ENCODE data around the gene TXNRD1.

TXNRD1 gene

DNA sequence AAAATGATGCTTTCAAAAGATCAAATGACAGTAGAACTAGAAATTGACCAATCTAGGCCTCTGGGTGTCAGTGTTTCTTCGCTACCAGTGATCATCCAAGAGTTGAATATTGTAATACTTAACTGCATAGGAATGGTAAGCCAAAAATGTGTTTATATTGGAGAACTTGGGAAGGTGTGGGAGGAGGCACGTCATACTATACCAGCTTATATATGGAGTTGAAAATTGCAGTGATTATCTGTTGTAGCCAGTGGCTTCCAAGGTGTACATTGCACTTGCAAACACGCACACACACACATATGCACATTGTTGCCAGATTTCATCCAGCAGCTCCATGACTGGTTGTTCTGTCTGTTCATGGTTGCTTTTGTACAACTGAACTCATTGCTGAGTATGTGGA lies 124.1 kb downstream of the TXNRD1 start:
- Mint-ChIP-seq H3K27ac (no peak overlapping the region), H3K4me3 (no peak overlapping the region), H3K4me1 (no peaks in the 10 kb centered on the region), H3K36me3 (peaks cover 26% of the 10 kb centered on the region), H3K9me3 (no peaks in the 10 kb centered on the region), H3K27me3 (no peaks in the 10 kb centered on the region)
- DNase-seq (ENCODE audit: low spot score in 2 of 2) (no peak), ATAC-seq (ENCODE audit: low read depth) (no peak)

GRCh38 chr12:104340177-104340576 lies 124.6 kb downstream of the TXNRD1 start:
- DNase-seq (ENCODE audit: low spot score in 2 of 2) (no peak), ATAC-seq (ENCODE audit: low read depth) (no peak)
- Mint-ChIP-seq H3K36me3 (peaks cover 25% of the 10 kb centered on the region), H3K27ac (no peak overlapping the region), H3K9me3 (no peaks in the 10 kb centered on the region), H3K4me1 (no peaks in the 10 kb centered on the region), H3K27me3 (no peaks in the 10 kb centered on the region), H3K4me3 (no peak overlapping the region)

DNA sequence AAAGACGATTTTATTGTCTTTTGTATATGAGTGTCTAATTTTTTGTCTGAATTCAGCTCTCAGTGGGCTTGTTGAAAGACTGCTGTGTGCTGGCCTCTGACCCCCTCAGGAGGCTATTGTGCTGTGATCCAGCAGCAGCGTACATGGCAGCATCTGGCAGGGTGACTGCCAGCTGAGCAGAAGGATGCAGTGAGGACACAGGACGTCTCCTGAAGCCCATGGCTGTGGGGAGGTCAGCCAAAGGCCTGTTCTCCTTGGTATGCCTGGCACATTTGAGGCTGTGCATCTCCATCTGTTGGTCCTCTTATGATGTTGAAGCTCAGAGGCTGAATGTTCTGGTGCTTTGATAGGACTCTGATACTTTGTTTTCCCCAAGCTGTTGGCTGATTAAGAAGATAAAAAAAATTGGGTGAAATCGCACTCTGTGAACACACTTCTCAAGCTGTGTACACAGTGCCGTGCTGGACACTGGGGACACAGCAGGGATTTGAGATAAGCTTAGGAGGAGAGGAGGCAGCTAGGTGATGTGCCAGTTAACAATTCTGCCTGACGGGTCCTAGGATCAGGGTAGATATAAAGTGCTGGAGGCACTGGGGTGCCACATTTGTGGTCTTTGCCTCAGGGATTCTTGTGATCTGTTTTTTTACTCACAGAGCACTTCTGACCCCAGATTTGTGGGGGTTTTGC lies 125.5 kb downstream of the TXNRD1 start:
- ATAC-seq (ENCODE audit: low read depth) (no peak), DNase-seq (ENCODE audit: low spot score in 2 of 2) (no peak)
- H3K4me3 Mint-ChIP-seq, result no peak overlapping the region
- no peaks in the 10 kb centered on the region for H3K27me3 Mint-ChIP-seq
- peaks cover 27% of the 10 kb centered on the region for H3K36me3 Mint-ChIP-seq
- H3K9me3 Mint-ChIP-seq, result no peaks in the 10 kb centered on the region
- no peak overlapping the region for H3K27ac Mint-ChIP-seq
- H3K4me1 Mint-ChIP-seq, result no peaks in the 10 kb centered on the region

GRCh38 chr12:104342147-104342546 lies 126.6 kb downstream of the TXNRD1 start:
- Mint-ChIP-seq H3K4me3 (no peak overlapping the region), H3K27ac (no peak overlapping the region), H3K36me3 (peaks cover 27% of the 10 kb centered on the region), H3K27me3 (no peaks in the 10 kb centered on the region), H3K9me3 (no peaks in the 10 kb centered on the region), H3K4me1 (no peaks in the 10 kb centered on the region)
- ATAC-seq (ENCODE audit: low read depth), result no peak
- DNase-seq (ENCODE audit: low spot score in 2 of 2), result no peak

- peak overlapping the region; percentile 35 for H3K27ac Mint-ChIP-seq
- H3K9me3 Mint-ChIP-seq, result no peaks in the 10 kb centered on the region
- no peak for DNase-seq (ENCODE audit: low spot score in 2 of 2)
- no peaks in the 10 kb centered on the region for H3K27me3 Mint-ChIP-seq
- no peak for ATAC-seq (ENCODE audit: low read depth)
- no peaks in the 10 kb centered on the region for H3K4me1 Mint-ChIP-seq
- peaks cover 31% of the 10 kb centered on the region for H3K36me3 Mint-ChIP-seq
- H3K4me3 Mint-ChIP-seq, result no peak overlapping the region
Observed at GRCh38 chr12:104342635-104343249, 127.2 kb downstream of the TXNRD1 start.

DNA sequence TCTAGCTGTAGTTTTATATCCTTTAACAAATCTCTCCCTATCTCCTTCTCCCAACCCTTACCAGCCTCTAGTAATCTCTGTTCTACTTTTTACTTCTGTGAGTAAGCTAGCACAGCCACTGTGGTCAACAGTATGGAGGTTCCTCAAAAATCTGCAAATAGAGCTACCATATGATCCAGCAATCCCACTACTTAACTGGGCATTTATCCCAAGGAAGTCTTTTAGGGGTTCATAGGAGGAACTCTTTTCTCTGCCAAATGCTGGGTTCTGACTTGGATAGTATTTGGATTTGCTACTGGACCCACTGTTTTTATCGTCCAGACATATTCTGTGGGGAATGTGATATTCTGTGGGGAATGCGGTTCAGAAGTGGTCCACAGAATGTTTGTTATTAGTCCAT lies 129.1 kb downstream of the TXNRD1 start:
- Mint-ChIP-seq H3K27me3 (no peaks in the 10 kb centered on the region), H3K27ac (no peak overlapping the region), H3K4me1 (no peaks in the 10 kb centered on the region), H3K36me3 (peaks cover 37% of the 10 kb centered on the region), H3K4me3 (no peak overlapping the region), H3K9me3 (no peaks in the 10 kb centered on the region)
- ATAC-seq (ENCODE audit: low read depth) (no peak), DNase-seq (ENCODE audit: low spot score in 2 of 2) (no peak)

GRCh38 chr12:104345234-104346066 lies 129.9 kb downstream of the TXNRD1 start:
- Mint-ChIP-seq H3K4me3 (no peak overlapping the region), H3K27me3 (no peaks in the 10 kb centered on the region), H3K27ac (no peak overlapping the region), H3K9me3 (no peaks in the 10 kb centered on the region), H3K4me1 (no peaks in the 10 kb centered on the region), H3K36me3 (peaks cover 34% of the 10 kb centered on the region)
- ATAC-seq (ENCODE audit: low read depth) (no peak), DNase-seq (ENCODE audit: low spot score in 2 of 2) (no peak)

DNA sequence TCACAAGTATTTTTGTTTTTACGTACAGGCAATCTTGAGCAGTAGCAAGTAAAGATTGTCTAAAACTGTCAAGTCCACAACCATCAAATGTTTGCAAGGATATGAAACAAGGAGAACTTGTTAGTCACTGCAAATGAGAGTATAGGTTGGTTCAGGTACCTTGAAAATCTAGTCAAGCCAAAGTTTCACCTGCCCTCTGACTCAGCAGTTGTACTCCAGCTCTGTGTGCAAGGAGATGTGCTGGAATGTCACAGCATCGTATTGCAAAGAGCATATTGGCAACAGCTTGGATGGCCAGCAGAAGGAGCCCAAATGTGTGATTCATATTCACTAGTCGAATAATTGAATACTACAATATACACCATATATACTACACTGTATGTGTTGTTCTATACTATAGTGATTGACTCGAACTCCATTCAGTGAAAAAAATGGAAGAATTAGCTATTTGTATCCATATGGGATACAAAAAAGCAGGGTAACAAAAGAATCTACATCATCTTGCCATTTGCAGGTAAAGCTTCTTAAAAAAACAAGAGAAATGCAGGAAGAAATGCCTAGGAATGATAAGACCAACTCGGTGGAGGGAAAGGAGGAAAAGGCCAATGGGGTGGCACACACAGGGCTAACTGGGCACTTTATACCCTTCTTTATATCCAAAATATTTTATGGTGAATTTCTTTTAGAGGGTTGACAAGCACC lies 131.9 kb downstream of the TXNRD1 start:
- no peak overlapping the region for H3K4me3 Mint-ChIP-seq
- peaks cover 29% of the 10 kb centered on the region for H3K36me3 Mint-ChIP-seq
- no peaks in the 10 kb centered on the region for H3K27me3 Mint-ChIP-seq
- H3K27ac Mint-ChIP-seq, result no peak overlapping the region
- H3K9me3 Mint-ChIP-seq, result no peaks in the 10 kb centered on the region
- no peak for ATAC-seq (ENCODE audit: low read depth)
- no peaks in the 10 kb centered on the region for H3K4me1 Mint-ChIP-seq
- no peak for DNase-seq (ENCODE audit: low spot score in 2 of 2)

DNA sequence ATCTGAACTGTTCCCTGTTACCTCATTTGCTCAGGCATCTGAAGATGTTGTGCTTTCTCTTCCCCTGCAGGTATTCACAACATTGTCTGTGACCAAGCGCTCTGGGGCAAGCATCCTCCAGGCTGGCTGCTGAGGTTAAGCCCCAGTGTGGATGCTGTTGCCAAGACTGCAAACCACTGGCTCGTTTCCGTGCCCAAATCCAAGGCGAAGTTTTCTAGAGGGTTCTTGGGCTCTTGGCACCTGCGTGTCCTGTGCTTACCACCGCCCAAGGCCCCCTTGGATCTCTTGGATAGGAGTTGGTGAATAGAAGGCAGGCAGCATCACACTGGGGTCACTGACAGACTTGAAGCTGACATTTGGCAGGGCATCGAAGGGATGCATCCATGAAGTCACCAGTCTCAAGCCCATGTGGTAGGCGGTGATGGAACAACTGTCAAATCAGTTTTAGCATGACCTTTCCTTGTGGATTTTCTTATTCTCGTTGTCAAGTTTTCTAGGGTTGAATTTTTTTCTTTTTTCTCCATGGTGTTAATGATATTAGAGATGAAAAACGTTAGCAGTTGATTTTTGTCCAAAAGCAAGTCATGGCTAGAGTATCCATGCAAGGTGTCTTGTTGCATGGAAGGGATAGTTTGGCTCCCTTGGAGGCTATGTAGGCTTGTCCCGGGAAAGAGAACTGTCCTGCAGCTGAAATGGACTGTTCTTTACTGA lies 132.9 kb downstream of the TXNRD1 start:
- no peak overlapping the region for H3K27ac Mint-ChIP-seq
- no peaks in the 10 kb centered on the region for H3K4me1 Mint-ChIP-seq
- H3K9me3 Mint-ChIP-seq, result no peaks in the 10 kb centered on the region
- no peak overlapping the region for H3K4me3 Mint-ChIP-seq
- H3K27me3 Mint-ChIP-seq, result no peaks in the 10 kb centered on the region
- H3K36me3 Mint-ChIP-seq, result peaks cover 28% of the 10 kb centered on the region
- DNase-seq (ENCODE audit: low spot score in 2 of 2) (no peak), ATAC-seq (ENCODE audit: low read depth) (no peak)

DNA sequence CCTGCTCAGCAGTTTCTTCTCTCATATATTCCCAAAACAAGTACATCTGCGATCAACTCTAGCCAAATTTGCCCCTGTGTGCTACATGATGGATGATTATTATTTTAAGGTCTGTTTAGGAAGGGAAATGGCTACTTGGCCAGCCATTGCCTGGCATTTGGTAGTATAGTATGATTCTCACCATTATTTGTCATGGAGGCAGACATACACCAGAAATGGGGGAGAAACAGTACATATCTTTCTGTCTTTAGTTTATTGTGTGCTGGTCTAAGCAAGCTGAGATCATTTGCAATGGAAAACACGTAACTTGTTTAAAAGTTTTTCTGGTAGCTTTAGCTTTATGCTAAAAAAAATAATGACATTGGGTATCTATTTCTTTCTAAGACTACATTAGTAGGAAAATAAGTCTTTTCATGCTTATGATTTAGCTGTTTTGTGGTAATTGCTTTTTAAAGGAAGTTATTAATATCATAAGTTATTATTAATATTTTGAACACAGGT lies 133.5 kb downstream of the TXNRD1 start:
- DNase-seq (ENCODE audit: low spot score in 2 of 2) (no peak), ATAC-seq (ENCODE audit: low read depth) (no peak)
- Mint-ChIP-seq H3K4me1 (no peaks in the 10 kb centered on the region), H3K9me3 (no peaks in the 10 kb centered on the region), H3K27me3 (no peaks in the 10 kb centered on the region), H3K4me3 (no peak overlapping the region), H3K36me3 (peaks cover 28% of the 10 kb centered on the region), H3K27ac (no peak overlapping the region)

- H3K9me3 Mint-ChIP-seq, result no peaks in the 10 kb centered on the region
- H3K27ac Mint-ChIP-seq, result no peak overlapping the region
- DNase-seq (ENCODE audit: low spot score in 2 of 2), result no peak
- ATAC-seq (ENCODE audit: low read depth), result no peak
- no peak overlapping the region for H3K4me3 Mint-ChIP-seq
- no peaks in the 10 kb centered on the region for H3K27me3 Mint-ChIP-seq
- peaks cover 23% of the 10 kb centered on the region for H3K36me3 Mint-ChIP-seq
- no peaks in the 10 kb centered on the region for H3K4me1 Mint-ChIP-seq
Observed at GRCh38 chr12:104350211-104351056, 134.9 kb downstream of the TXNRD1 start.

GRCh38 chr12:104351057-104351983 lies 135.7 kb downstream of the TXNRD1 start:
- H3K36me3 Mint-ChIP-seq, result peaks cover 23% of the 10 kb centered on the region
- DNase-seq (ENCODE audit: low spot score in 2 of 2) (no peak), ATAC-seq (ENCODE audit: low read depth) (no peak)
- H3K4me3 Mint-ChIP-seq, result no peak overlapping the region
- H3K27me3 Mint-ChIP-seq, result no peaks in the 10 kb centered on the region
- H3K27ac Mint-ChIP-seq, result no peak overlapping the region
- no peaks in the 10 kb centered on the region for H3K9me3 Mint-ChIP-seq
- no peaks in the 10 kb centered on the region for H3K4me1 Mint-ChIP-seq
